ENCODE data around the gene FRK.
"Not testable (repeated sequence)": the region's sequence is repeated elsewhere in the genome, so short reads cannot be mapped to it uniquely, and the experiment has no call there.

FRK gene

GRCh38 chr6:115945306-115945705, 115.4 kb downstream of the FRK start:
- no peak for DNase-seq (ENCODE audit: low read depth in 2 of 2)

- not testable (repeated sequence) for DNase-seq (ENCODE audit: low read depth in 2 of 2)
Measured at GRCh38 chr6:115944829-115945228, 115.9 kb downstream of the FRK start.

GRCh38 chr6:115937502-115937901, 123.2 kb downstream of the FRK start:
- DNase-seq (ENCODE audit: low read depth in 2 of 2), result not testable (repeated sequence)

- DNase-seq (ENCODE audit: low read depth in 2 of 2), result no peak
Measured at GRCh38 chr6:115935361-115935760, 125.3 kb downstream of the FRK start.

GRCh38 chr6:115934829-115935228, 125.9 kb downstream of the FRK start:
- no peak for DNase-seq (ENCODE audit: low read depth in 2 of 2)

- DNase-seq (ENCODE audit: low read depth in 2 of 2), result no peak
Measured at GRCh38 chr6:115934145-115934544, 126.5 kb downstream of the FRK start.

GRCh38 chr6:115932481-115932880, 128.2 kb downstream of the FRK start:
- no peak for DNase-seq (ENCODE audit: low read depth in 2 of 2)

- not testable (repeated sequence) for DNase-seq (ENCODE audit: low read depth in 2 of 2)
Measured at GRCh38 chr6:115928000-115928399, 132.7 kb downstream of the FRK start.

GRCh38 chr6:115922971-115923370, 137.7 kb downstream of the FRK start:
- DNase-seq (ENCODE audit: low read depth in 2 of 2), result no peak

GRCh38 chr6:115914098-115914497, 146.6 kb downstream of the FRK start:
- no peak for DNase-seq (ENCODE audit: low read depth in 2 of 2)

- DNase-seq (ENCODE audit: low read depth in 2 of 2), result no peak
Measured at GRCh38 chr6:115909923-115910546, 150.7 kb downstream of the FRK start.

GRCh38 chr6:115908906-115909559, 151.7 kb downstream of the FRK start:
- no peak for DNase-seq (ENCODE audit: low read depth in 2 of 2)

GRCh38 chr6:115905471-115905870, 155.2 kb downstream of the FRK start:
- no peak for DNase-seq (ENCODE audit: low read depth in 2 of 2)

GRCh38 chr6:115902436-115902835, 158.3 kb downstream of the FRK start:
- no peak for DNase-seq (ENCODE audit: low read depth in 2 of 2)

- no peak for DNase-seq (ENCODE audit: low read depth in 2 of 2)
Measured at GRCh38 chr6:115901896-115902295, 158.8 kb downstream of the FRK start.

GRCh38 chr6:115899730-115900282, 160.9 kb downstream of the FRK start:
- DNase-seq (ENCODE audit: low read depth in 2 of 2), result no peak

GRCh38 chr6:115898246-115898645, 162.4 kb downstream of the FRK start:
- no peak for DNase-seq (ENCODE audit: low read depth in 2 of 2)

GRCh38 chr6:115896538-115897129, 164.1 kb downstream of the FRK start:
- DNase-seq (ENCODE audit: low read depth in 2 of 2), result no peak

- no peak for DNase-seq (ENCODE audit: low read depth in 2 of 2)
Measured at GRCh38 chr6:115894426-115894992, 166.2 kb downstream of the FRK start.

GRCh38 chr6:115891750-115892149, 168.9 kb downstream of the FRK start:
- DNase-seq (ENCODE audit: low read depth in 2 of 2), result no peak

- DNase-seq (ENCODE audit: low read depth in 2 of 2), result peak in 1 of 2 donors; percentile 1
Measured at GRCh38 chr6:115891111-115891669, 169.5 kb downstream of the FRK start.

- no peak for DNase-seq (ENCODE audit: low read depth in 2 of 2)
Measured at GRCh38 chr6:115890238-115890637, 170.5 kb downstream of the FRK start.

Measured in stimulated activated CD8-positive, alpha-beta memory T cell treated with anti-CD3 and anti-CD28 coated beads, Interleukin-15, amount 100 ng/mL, for 48 hours (primary cell).